GM21825 (cell line): ENCODE results near the gene CCDC154.

Experiments used
- ATAC-seq: cut with Tn5 transposase; IDR thresholded peaks from one replicate; pipeline ENCODE4 v1.9.1; 2021; ENCODE audit warnings: mild to moderate bottlenecking, moderate library complexity; ENCODE audit not compliant: unreplicated experiment

CCDC154 gene

DNA sequence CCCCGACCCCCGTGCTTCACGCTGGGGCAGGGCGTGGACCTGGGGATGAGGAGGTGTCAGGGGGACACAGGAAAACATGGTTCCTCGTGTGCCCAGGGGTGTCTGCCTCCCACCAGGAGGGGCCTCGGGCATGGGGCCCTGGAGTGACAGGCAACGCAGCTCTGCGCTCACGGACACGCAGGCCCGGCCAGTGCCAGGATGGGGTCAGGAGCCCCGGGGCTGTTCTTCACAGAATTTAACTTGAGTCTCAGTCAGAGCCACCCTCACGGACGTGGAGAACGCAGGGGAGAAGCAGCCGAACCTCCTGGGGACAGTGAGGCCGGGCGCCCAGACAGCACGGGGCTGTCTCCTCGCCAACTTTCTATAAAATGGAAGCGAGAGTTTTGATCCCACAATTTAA, 46.6 kb downstream of the CCDC154 start:
- no peak for ATAC-seq

DNA sequence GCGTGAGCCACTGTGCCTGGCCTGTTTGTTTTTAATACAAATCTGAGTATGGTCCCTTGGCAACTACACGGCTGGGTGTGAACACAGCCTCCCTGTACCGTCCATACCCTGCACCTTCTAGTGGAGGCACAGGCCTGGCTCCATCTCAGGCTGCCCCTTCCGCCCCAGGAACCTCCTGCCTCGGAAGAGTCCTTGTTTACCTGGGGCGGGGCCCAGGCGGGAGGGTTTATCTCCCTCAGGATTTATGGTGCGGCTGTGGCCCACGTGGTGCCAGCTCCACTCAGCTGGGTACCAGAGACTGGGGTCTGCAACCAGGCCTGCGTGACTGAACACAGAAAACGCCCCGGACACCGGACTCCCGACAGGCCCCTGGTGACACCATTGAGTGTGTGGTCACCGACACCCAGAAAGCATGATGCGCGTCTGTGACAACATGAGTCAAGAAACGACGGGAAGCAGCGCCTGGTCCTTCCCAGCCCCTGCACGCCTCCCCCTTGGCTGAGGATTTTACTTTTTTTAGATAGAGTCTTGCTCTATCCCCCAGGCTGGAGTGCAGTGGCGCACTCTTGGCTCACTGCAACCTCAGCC, 48.8 kb downstream of the CCDC154 start:
- ATAC-seq, result no peak

DNA sequence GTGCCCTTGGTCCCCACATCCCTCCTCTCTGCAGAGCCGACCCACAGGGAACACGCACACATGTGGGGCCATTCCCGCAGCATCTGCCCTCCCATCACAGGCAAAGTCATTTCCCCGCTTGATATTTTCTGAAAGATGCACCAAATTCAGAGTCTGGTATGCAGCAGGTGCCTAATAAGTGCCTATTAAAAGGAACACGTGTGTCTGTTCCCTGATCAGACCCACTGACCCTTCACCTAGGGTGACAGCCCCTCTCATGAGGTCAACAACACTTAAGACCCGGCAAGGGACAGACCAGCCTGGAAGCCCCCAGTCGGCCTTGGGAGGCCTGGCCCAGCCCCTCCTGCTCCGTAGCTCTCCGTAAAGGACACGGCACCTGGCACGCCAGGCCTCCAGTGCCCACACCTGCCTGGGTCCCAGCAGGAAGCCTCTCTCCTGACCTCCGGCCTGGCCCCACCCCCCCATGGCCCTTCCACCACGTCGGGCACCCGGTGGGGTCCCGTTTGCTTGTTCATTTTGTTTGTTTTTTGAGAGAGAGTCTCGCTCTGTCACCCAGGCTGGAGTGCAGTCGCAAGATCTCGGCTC, 49.9 kb downstream of the CCDC154 start:
- ATAC-seq, result no peak

DNA sequence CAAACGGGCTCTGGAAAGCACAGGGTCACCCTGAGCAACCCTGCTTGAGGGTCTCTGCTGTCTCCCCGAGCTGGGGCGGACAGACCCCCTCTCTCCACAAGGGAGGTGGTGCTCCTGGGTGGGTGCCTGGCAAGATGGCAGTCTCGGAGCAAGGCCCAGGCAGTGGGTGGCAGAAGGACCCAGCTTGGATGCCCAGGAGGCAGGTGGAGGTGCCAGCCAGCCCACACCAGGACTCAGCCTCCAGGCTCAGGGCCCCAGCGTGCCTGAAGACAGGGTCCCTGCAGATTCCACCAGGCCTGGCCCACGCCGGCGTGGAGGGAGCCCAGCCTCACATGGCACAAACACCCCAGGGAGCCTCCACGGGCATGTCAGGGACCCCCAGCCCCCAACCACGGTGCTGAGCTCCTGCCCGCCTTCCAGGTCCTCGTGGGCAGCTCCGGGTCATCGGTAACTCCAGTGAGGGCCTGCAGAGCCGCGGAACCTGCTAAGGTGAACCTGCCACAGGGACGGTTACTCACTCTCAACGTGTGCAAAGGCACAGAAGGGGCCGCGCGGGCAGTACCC, 50.7 kb downstream of the CCDC154 start:
- no peak for ATAC-seq

DNA sequence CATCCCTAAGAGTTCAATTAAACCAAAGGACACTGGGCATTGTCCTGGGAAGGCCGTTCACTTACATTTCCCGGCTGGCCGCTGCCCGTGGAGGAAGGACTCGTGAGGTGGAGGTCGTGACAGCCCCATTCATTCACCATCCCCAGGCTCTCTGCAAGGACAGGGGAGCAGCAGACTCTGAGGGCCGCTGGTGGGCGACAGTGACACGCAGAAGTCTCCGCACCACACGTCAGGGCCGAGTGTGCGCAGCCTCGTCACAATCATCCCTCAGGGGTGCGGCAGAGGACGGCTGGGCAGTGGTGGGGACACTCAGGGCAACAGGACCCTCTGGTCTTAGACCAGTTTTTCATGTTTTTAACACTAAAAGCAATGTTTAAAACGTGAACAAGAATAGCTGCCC, 51.5 kb downstream of the CCDC154 start:
- ATAC-seq, result no peak

DNA sequence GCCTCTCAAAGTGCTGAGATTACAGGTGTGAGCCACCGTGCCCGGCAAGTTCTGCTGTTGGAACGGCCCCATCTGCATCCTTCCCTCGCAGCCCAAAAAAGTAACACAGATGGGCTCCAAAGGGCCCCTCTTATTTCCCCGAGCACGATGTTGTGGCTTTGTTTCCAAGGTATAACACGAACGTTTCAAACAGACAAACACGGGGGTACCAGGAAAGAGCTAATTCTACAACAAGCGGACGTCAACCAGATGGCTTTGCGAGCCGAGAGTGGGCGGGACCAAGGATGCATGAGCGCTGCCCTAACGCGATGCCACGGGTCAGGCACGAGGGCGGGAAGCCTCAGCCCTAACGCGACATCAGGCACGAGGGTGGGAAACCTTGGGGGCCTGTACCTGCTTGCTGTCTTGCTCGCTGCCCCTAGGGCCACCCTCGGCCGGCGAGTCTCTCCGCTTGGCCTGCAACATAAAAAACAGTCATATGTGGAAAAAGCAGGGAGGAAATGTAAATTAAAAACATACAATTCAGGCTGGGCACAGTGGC, 54.0 kb downstream of the CCDC154 start:
- no peak for ATAC-seq

DNA sequence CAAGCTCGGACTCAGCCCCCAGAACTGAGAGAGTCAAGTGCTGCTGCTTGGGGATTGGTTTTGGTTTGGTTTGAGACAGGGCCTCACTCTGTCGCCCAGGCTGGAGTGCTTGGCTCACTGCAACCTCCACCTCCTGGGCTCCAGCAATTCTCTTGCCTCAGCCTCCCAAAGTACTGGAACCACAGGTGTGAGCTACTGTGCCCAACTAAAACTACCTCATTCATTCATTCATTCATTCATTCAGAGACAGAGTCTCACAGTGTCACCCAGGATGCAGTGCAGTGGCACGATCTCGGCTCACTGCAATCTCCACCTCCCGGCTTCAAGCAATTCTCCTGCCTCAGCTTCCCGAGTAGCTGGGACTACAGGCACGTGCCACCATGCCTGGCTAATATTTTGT, 54.6 kb downstream of the CCDC154 start:
- ATAC-seq, result no peak

DNA sequence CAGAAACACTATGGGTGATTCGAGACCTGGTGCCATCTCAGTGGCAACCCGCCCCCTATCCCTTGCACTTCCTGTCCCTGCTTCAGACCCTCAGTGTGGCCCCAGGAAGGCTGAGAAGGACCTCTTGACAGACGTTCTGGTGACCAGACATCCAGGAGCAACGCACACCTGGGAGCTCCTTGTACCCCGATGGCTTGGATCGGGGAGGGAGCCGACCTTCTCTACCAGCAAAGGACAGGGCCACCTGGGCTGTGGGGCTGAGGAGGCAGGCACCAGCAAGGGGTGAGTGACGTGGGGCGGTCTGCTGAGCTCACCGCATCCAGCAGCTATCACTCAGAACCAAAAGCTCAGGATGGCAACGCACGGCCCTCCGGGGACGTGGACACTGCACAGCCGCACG, 57.0 kb downstream of the CCDC154 start:
- ATAC-seq, result no peak

DNA sequence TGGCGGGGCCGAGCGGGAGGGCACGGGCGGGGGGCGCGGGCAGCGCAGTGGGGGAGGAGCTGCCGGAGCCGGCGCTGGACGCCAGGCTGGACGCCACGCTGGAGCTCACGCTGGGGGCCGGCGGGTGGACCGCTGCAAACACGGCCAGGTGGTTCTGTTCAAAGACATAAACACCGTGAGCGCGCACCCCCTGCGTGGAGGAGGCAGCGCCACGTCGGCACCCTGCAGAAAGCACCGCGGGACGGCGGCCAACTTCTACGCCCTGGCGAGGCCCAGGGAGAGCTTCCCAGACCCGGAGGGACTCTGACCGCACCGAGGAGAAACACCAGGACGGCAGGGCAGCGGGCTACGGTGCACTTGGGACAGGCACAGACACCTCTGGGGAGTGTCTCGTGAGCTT, 59.1 kb downstream of the CCDC154 start:
- no peak for ATAC-seq
